ENCODE measurements around the gene CRB1. TPM values are rescaled to one million over a fixed set of nuclear protein-coding genes. Genes with fewer than 3 reads are reported as not detected.

Gene CRB1
- total and polyA plus RNA-seq, 2 experiments from 2014 or later, result 0.27 to 0.56 TPM

- H3K4me1 ChIP-seq (ENCODE audit: insufficient read depth), result no peaks in the 10 kb centered on the region
- no peak overlapping the region for H3K4me3 Mint-ChIP-seq
- no peaks in the 10 kb centered on the region for H3K27me3 ChIP-seq (ENCODE audit: insufficient read depth)
- H3K9me2 ChIP-seq (ENCODE audit: insufficient read depth), result no peaks in the 10 kb centered on the region
- H3K4me3 ChIP-seq, result no peak overlapping the region
- H3K36me3 Mint-ChIP-seq (ENCODE audit: low read depth), result no peaks in the 10 kb centered on the region
- no peak overlapping the region for H2AFZ ChIP-seq
- H3K4me1 Mint-ChIP-seq, result no peaks in the 10 kb centered on the region
- no peaks in the 10 kb centered on the region for H3F3A ChIP-seq (replicated peaks; ENCODE audit: low read depth)
- no peaks in the 10 kb centered on the region for H3K27me3 Mint-ChIP-seq (ENCODE audit: insufficient read depth, low read depth, poor library complexity)
- no peak for DNase-seq (ENCODE audit: low spot score)
- no peaks in the 10 kb centered on the region for H3K36me3 ChIP-seq (ENCODE audit: insufficient read depth)
- no peak overlapping the region for H3K27ac ChIP-seq (ENCODE audit: low read depth)
- H3K27ac Mint-ChIP-seq, result no peak overlapping the region
- no peaks in the 10 kb centered on the region for H4K20me1 ChIP-seq (replicated peaks; ENCODE audit: insufficient read depth)
- no peaks in the 10 kb centered on the region for H3K79me2 ChIP-seq (replicated peaks; ENCODE audit: insufficient read depth)
- ATAC-seq, result no peak
- TF ChIP-seq CREB1 (CRISPR knock-in tag; IDR thresholded peaks at IDR 0.05; ENCODE audit: low read depth) (no peak), NANOG (IDR thresholded peaks at IDR 0.05; ENCODE audit: borderline replicate concordance) (no peak), CTCF (conservative IDR thresholded peaks at IDR 0.05; ENCODE audit: low read depth in 2 of 2) (no peak), ZNF114 (CRISPR knock-in tag; IDR thresholded peaks at IDR 0.05) (no peak), STAT1 (IDR thresholded peaks at IDR 0.05; ENCODE audit: unreplicated experiment) (no peak), JUNB (IDR thresholded peaks at IDR 0.05; ENCODE audit: unreplicated experiment) (no peak)
- TF ChIP-seq, protein P1, sequence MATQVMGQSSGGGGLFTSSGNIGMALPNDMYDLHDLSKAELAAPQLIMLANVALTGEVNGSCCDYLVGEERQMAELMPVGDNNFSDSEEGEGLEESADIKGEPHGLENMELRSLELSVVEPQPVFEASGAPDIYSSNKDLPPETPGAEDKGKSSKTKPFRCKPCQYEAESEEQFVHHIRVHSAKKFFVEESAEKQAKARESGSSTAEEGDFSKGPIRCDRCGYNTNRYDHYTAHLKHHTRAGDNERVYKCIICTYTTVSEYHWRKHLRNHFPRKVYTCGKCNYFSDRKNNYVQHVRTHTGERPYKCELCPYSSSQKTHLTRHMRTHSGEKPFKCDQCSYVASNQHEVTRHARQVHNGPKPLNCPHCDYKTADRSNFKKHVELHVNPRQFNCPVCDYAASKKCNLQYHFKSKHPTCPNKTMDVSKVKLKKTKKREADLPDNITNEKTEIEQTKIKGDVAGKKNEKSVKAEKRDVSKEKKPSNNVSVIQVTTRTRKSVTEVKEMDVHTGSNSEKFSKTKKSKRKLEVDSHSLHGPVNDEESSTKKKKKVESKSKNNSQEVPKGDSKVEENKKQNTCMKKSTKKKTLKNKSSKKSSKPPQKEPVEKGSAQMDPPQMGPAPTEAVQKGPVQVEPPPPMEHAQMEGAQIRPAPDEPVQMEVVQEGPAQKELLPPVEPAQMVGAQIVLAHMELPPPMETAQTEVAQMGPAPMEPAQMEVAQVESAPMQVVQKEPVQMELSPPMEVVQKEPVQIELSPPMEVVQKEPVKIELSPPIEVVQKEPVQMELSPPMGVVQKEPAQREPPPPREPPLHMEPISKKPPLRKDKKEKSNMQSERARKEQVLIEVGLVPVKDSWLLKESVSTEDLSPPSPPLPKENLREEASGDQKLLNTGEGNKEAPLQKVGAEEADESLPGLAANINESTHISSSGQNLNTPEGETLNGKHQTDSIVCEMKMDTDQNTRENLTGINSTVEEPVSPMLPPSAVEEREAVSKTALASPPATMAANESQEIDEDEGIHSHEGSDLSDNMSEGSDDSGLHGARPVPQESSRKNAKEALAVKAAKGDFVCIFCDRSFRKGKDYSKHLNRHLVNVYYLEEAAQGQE (IDR thresholded peaks at IDR 0.05; ENCODE audit: unreplicated experiment), result no peak
- TF ChIP-seq, protein P2, sequence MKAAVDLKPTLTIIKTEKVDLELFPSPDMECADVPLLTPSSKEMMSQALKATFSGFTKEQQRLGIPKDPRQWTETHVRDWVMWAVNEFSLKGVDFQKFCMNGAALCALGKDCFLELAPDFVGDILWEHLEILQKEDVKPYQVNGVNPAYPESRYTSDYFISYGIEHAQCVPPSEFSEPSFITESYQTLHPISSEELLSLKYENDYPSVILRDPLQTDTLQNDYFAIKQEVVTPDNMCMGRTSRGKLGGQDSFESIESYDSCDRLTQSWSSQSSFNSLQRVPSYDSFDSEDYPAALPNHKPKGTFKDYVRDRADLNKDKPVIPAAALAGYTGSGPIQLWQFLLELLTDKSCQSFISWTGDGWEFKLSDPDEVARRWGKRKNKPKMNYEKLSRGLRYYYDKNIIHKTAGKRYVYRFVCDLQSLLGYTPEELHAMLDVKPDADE (IDR thresholded peaks at IDR 0.05), result no peak
- H3K9me3 Mint-ChIP-seq, result no peaks in the 10 kb centered on the region
- H3K4me2 ChIP-seq, result no peak overlapping the region
These were observed 53.0 kb downstream of the CRB1 start for GRCh38 chr1:197320991-197321531.

DNA sequence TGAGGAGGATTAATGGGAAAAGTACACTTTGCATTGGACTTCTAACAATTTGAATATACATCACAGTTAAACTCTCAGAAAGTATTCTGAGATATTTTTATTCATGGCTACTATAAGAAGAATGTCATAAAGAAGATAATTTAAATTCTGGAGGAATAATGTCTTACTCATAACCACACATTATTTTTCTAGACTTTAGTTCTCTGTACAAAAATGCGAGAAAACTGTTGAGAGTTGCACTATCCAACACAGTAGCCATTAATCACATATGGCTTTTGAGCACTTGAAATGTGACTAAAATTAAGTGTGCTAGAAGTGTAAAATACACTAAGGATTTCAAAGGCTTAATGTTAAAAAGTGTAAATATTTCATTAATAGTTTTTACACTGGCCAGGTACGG, 53.8 kb downstream of the CRB1 start:
- H3K36me3 Mint-ChIP-seq (ENCODE audit: low read depth), result no peaks in the 10 kb centered on the region
- no peak for DNase-seq (ENCODE audit: low spot score)
- Histone ChIP-seq H3K36me3 (ENCODE audit: insufficient read depth) (no peaks in the 10 kb centered on the region), H4K20me1 (replicated peaks; ENCODE audit: insufficient read depth) (no peaks in the 10 kb centered on the region), H3K79me2 (replicated peaks; ENCODE audit: insufficient read depth) (no peaks in the 10 kb centered on the region), H3K27ac (ENCODE audit: low read depth) (no peak overlapping the region), H3K4me3 (no peak overlapping the region), H3K9me2 (ENCODE audit: insufficient read depth) (no peaks in the 10 kb centered on the region), H3K4me2 (no peak overlapping the region), H3K4me1 (ENCODE audit: insufficient read depth) (no peaks in the 10 kb centered on the region), H3K27me3 (ENCODE audit: insufficient read depth) (no peaks in the 10 kb centered on the region), H2AFZ (no peak overlapping the region), H3F3A (replicated peaks; ENCODE audit: low read depth) (no peaks in the 10 kb centered on the region)
- ATAC-seq, result no peak
- no peaks in the 10 kb centered on the region for H3K4me1 Mint-ChIP-seq
- no peaks in the 10 kb centered on the region for H3K9me3 Mint-ChIP-seq
- no peak overlapping the region for H3K4me3 Mint-ChIP-seq
- no peaks in the 10 kb centered on the region for H3K27me3 Mint-ChIP-seq (ENCODE audit: insufficient read depth, low read depth, poor library complexity)
- no peak overlapping the region for H3K27ac Mint-ChIP-seq
- TF ChIP-seq, protein P1 (IDR thresholded peaks at IDR 0.05; ENCODE audit: unreplicated experiment), result no peak
- no peak for TF ChIP-seq EZH2phosphoT487 (IDR thresholded peaks at IDR 0.05; ENCODE audit: unreplicated experiment)
- TF ChIP-seq EZH2 (IDR thresholded peaks at IDR 0.05; ENCODE audit: low read depth, unreplicated experiment), result no peak
